ENCODE measurements around the gene PEAR1. TPM values are rescaled to one million over a fixed set of nuclear protein-coding genes. Genes with fewer than 3 reads are reported as not detected.

The PEAR1 gene
- total and polyA plus RNA-seq, 2 of the 8 experiments (the other 6 are each of a cell fraction or from before 2014, with no cell fraction given): 0.63 to 0.71 TPM

DNA sequence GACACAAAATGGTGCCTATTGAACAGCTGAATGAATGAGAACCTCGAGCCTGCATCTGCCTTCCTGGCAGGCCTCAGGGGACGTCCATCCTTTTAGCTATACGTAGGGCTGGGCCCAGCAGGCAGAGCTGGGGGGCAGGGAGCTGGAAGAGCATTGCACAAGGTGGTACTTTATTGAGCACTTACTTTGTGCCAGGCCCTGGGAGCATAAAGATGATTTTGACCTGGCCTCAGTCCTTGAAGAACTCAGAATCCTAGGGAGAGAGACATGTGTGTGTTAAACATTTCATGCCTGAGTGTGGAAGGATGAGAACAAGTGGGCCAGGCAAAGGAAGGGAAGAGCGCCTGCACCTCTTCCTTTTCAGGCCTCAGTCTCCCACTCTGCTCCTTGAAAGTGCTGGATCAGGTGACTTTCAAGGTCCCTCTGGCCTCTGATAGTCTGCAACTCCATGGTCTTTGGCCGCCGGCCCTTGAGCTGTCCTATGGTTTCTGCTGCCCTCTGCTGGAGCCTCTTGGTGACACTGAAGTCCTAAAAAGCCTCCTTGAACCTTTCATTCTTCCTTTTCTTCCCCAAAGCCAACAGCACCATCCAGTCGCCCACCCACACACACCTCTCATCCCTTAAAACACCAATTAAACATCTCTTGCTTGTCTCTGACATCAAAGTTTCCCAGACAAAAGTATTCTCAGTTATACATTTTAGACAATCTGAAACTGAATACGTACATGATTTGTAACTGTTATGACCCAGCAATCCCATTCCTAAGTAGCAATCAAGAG, 3.5 kb upstream of the PEAR1 start:
- Histone ChIP-seq H3K9me3 (ENCODE audit: insufficient read depth in 2 of 2, low read depth in 1 of 2, low read length in 1 of 2) (no peaks in the 10 kb centered on the region), H3K4me3 (ENCODE audit: extremely low read depth in 1 of 4, insufficient read depth in 2 of 4, low read depth in 3 of 4, low read length in 4 of 4) (no peak overlapping the region), H3K18ac (ENCODE audit: extremely low read depth, low read length) (no peak overlapping the region), H3K27ac (ENCODE audit: low read depth, low read length) (no peak overlapping the region), H3K79me2 (ENCODE audit: control insufficient read depth in 1 of 2, insufficient read depth in 2 of 2, low read length in 2 of 2) (no peaks in the 10 kb centered on the region), H2AK5ac (ENCODE audit: low read depth, low read length) (no peak overlapping the region), H4K91ac (replicated peaks; ENCODE audit: insufficient read length, low read length) (peak overlapping the region; percentile 2), H3K14ac (ENCODE audit: insufficient read length) (no peak overlapping the region), H4K20me1 (replicated peaks in 1 of 2; ENCODE audit: control insufficient read depth in 1 of 2, insufficient read depth in 2 of 2, low read length in 2 of 2) (no peaks in the 10 kb centered on the region), H3K23me2 (ENCODE audit: low read depth, low read length) (peaks cover 2% of the 10 kb centered on the region; the same call in 1 of the 2 replicates), H3K56ac (replicated peaks; ENCODE audit: insufficient read length, low read depth, low read length) (no peak overlapping the region), H3K23ac (ENCODE audit: insufficient read length) (no peak overlapping the region), H3K4me1 (replicated peaks in 1 of 4; ENCODE audit: control insufficient read depth in 3 of 4, insufficient read depth in 4 of 4, low read length in 3 of 4) (peaks cover 5 to 32% (median 14%) of the 10 kb centered on the region in 4 experiments), H2BK20ac (ENCODE audit: low read length) (peak overlapping the region; percentile 2; the same call in 1 of the 2 replicates), H4K5ac (ENCODE audit: insufficient read length, low read depth, low read length) (peak overlapping the region; percentile 8), H3K27me3 (replicated peaks in 1 of 4; ENCODE audit: control insufficient read depth in 3 of 4, extremely low read depth in 1 of 4, insufficient read depth in 3 of 4, low read length in 3 of 4) (peaks cover 8 to 64% (median 50%) of the 10 kb centered on the region in 4 experiments), H3K79me1 (ENCODE audit: low read depth, low read length) (no peaks in the 10 kb centered on the region), H2BK120ac (replicated peaks; ENCODE audit: low read depth, low read length) (no peak overlapping the region), H2BK5ac (ENCODE audit: low read depth, low read length) (no peak overlapping the region), H2BK15ac (ENCODE audit: low read length) (no peak overlapping the region), H3K4me2 (ENCODE audit: insufficient read depth in 1 of 2, low read depth in 2 of 2, low read length in 2 of 2) (peak overlapping the region in 1 of 2 experiments; percentile 12; a peak in 1 of 4 replicates), H2AFZ (ENCODE audit: low read length) (no peak overlapping the region; the same call in 1 of the 2 replicates), H4K8ac (ENCODE audit: extremely low read depth, insufficient read depth, low read length) (0 out of 2 replicates have a peak overlapping the region, but pooled peaks have one; percentile 7), H3K4ac (replicated peaks; ENCODE audit: insufficient read length, low read depth, low read length) (no peak overlapping the region), H3K36me3 (ENCODE audit: control insufficient read depth in 2 of 4, insufficient read depth in 4 of 4, low read length in 3 of 4) (no peaks in the 10 kb centered on the region), H2BK12ac (ENCODE audit: low read depth, low read length) (peak overlapping the region; percentile 71; the same call in 1 of the 2 replicates), H3K9ac (replicated peaks in 1 of 4; ENCODE audit: extremely low read depth in 1 of 4, low read depth in 3 of 4, low read length in 3 of 4) (no peak overlapping the region)
- DNase-seq (ENCODE audit: low read depth in 1 of 2, low spot score in 2 of 2) (peak; percentile 65 to 92), FAIRE-seq (peak; percentile 62)
- POLR2A ChIA-PET (ENCODE audit: partially characterized antibody): interaction anchor here (0.5 to 2.0 kb wide), 6 partner anchors 10 to 171 kb away, joined by 3 to 5 read pairs (median 4); no protein-coding TSS in a partner anchor
- 46 to 100% methylated on average over 1 to 8 of the region's 8 CpGs for WGBS, 2 experiments (ENCODE audit: extremely low coverage in 1 of 2, insufficient coverage in 1 of 2, insufficient read length in 1 of 2, insufficient replicate concordance in 2 of 2, low coverage in 1 of 2, low lambda C conversion rate in 2 of 2, missing lambda C conversion rate in 1 of 2)
- CTCF ChIA-PET (ENCODE audit: partially characterized antibody): interaction anchor here (0.6 to 31.4 kb wide), 25 partner anchors 10 to 270 kb away, joined by 3 to 719 read pairs (median 6); partner anchors contain the start of genes INSRR, LRRC71, NTRK1 and PRCC
- TF ChIP-seq CHD1 (IDR thresholded peaks at IDR 0.05; ENCODE audit: low read depth, low read length) (no peak), GABPA (IDR thresholded peaks at IDR 0.05; ENCODE audit: borderline replicate concordance, insufficient read depth, low read length) (0 out of 2 replicates have a peak, but pooled peaks have one; percentile 11), NRF1 (IDR thresholded peaks at IDR 0.05; ENCODE audit: low read depth, low read length) (no peak), SP1 (IDR thresholded peaks at IDR 0.05; ENCODE audit: low read depth, low read length) (peak; percentile 47; the same call in 1 of the 2 replicates), BCL11A (IDR thresholded peaks at IDR 0.05; ENCODE audit: low read depth in 2 of 2, low read length in 2 of 2) (no peak)
- TF ChIP-seq, protein P1, sequence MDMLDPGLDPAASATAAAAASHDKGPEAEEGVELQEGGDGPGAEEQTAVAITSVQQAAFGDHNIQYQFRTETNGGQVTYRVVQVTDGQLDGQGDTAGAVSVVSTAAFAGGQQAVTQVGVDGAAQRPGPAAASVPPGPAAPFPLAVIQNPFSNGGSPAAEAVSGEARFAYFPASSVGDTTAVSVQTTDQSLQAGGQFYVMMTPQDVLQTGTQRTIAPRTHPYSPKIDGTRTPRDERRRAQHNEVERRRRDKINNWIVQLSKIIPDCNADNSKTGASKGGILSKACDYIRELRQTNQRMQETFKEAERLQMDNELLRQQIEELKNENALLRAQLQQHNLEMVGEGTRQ (IDR thresholded peaks at IDR 0.05; ENCODE audit: low read length): peak; percentile 74
- TF ChIP-seq, protein P2, sequence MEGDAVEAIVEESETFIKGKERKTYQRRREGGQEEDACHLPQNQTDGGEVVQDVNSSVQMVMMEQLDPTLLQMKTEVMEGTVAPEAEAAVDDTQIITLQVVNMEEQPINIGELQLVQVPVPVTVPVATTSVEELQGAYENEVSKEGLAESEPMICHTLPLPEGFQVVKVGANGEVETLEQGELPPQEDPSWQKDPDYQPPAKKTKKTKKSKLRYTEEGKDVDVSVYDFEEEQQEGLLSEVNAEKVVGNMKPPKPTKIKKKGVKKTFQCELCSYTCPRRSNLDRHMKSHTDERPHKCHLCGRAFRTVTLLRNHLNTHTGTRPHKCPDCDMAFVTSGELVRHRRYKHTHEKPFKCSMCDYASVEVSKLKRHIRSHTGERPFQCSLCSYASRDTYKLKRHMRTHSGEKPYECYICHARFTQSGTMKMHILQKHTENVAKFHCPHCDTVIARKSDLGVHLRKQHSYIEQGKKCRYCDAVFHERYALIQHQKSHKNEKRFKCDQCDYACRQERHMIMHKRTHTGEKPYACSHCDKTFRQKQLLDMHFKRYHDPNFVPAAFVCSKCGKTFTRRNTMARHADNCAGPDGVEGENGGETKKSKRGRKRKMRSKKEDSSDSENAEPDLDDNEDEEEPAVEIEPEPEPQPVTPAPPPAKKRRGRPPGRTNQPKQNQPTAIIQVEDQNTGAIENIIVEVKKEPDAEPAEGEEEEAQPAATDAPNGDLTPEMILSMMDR (IDR thresholded peaks at IDR 0.05; ENCODE audit: control extremely low read depth in 1 of 3, insufficient read depth in 1 of 3, low read depth in 1 of 3, low read length in 3 of 3): peak; percentile 61 to 93 (median 87)
